HG02840 (cell line): ENCODE data around the gene BRAT1.
"Not testable (repeated sequence)": the region's sequence is repeated elsewhere in the genome, so short reads cannot be mapped to it uniquely, and the experiment has no call there.

ENCODE experiments used
- ATAC-seq: cut with Tn5 transposase; IDR thresholded peaks from one replicate; pipeline ENCODE4 v1.9.1; 2021; ENCODE audit warnings: mild to moderate bottlenecking, moderate library complexity, moderate number of reproducible peaks; ENCODE audit not compliant: unreplicated experiment, low FRiP score

Gene BRAT1

GRCh38 chr7:2555121-2556052 lies at the start of gene BRAT1:
TSS of gene BRAT1 (minus strand) at chr7:2555524. CDS start at chr7:2554431, 1,093 bp downstream.
- ATAC-seq: peak; percentile 73

GRCh38 chr7:2604608-2605174 lies 49.4 kb upstream of the BRAT1 start:
- ATAC-seq: no peak

- ATAC-seq: no peak
Measured at GRCh38 chr7:2603044-2603965, 48.0 kb upstream of the BRAT1 start.

- ATAC-seq: no peak
Measured at GRCh38 chr7:2602406-2603043, 47.2 kb upstream of the BRAT1 start.

- no peak for ATAC-seq
Measured at GRCh38 chr7:2601907-2602306, 46.6 kb upstream of the BRAT1 start.

- no peak for ATAC-seq
Measured at GRCh38 chr7:2601065-2601464, 45.7 kb upstream of the BRAT1 start.

- ATAC-seq: no peak
Measured at GRCh38 chr7:2598154-2598823, 43.0 kb upstream of the BRAT1 start.

GRCh38 chr7:2597273-2597640 lies 41.9 kb upstream of the BRAT1 start:
- no peak for ATAC-seq

GRCh38 chr7:2596464-2597272 lies 41.3 kb upstream of the BRAT1 start:
- ATAC-seq: no peak

GRCh38 chr7:2595258-2595860 lies 40.0 kb upstream of the BRAT1 start:
- no peak for ATAC-seq

- no peak for ATAC-seq
Measured at GRCh38 chr7:2594599-2594998, 39.3 kb upstream of the BRAT1 start.

GRCh38 chr7:2593036-2593727 lies 37.9 kb upstream of the BRAT1 start:
- ATAC-seq: no peak

GRCh38 chr7:2592375-2592865 lies 37.1 kb upstream of the BRAT1 start:
- ATAC-seq: no peak

GRCh38 chr7:2589941-2590340 lies 34.6 kb upstream of the BRAT1 start:
- not testable (repeated sequence) for ATAC-seq

GRCh38 chr7:2589341-2589740 lies 34.0 kb upstream of the BRAT1 start:
- ATAC-seq: no peak

- no peak for ATAC-seq
Measured at GRCh38 chr7:2587778-2588177, 32.5 kb upstream of the BRAT1 start.

GRCh38 chr7:2587134-2587533 lies 31.8 kb upstream of the BRAT1 start:
- no peak for ATAC-seq
